Bronchus fibroblast of lung (primary cell): ENCODE measurements around the gene GNG11. TPM values are rescaled to one million over a fixed set of nuclear protein-coding genes. Genes with fewer than 3 reads are reported as not detected.

Experiments
- total RNA-seq: library from RNA; depleted of rRNA; stranded (reverse); fragments of >200 nt; gene quantifications from 2 replicates; pipeline ENCODE4 v1.2.3, GENCODE V29; 2015

GNG11 gene
- 15.8 and 19.3 TPM in 2 replicates for total RNA-seq

GRCh38 chr7:93921607-93922566 is at the start of gene GNG11:
Gene GNG11, plus strand, starts transcription at chr7:93921735. Its CDS starts 403 bp downstream, at chr7:93922138.

GRCh38 chr7:93890464-93891068 is 31.0 kb upstream of the GNG11 start, which contains the start of gene TFPI2:
Gene TFPI2, minus strand, starts transcription at chr7:93890753. Its CDS starts 75 bp downstream, at chr7:93890678.

GRCh38 chr7:93906267-93906666 is 15.3 kb upstream of the GNG11 start, which contains the start of gene GNGT1:
Gene GNGT1, plus strand, starts transcription at chr7:93906567. Its CDS starts 180 bp downstream, at chr7:93906747.

Other genes starting within 250 kb of the GNG11 start
- gene TFPI2, start 31.0 kb upstream of the GNG11 start, total RNA-seq = 4.6 and 5.0 TPM in 2 replicates
- gene GNGT1, start 15.2 kb upstream of the GNG11 start, total RNA-seq = not detected in 2 replicates
- 22.4 and 22.9 TPM in 2 replicates for gene BET1, start 82.6 kb downstream of the GNG11 start, total RNA-seq